H1 (cell line): ENCODE results near the gene EGFL6. TPM values are rescaled to one million over a fixed set of nuclear protein-coding genes. Genes with fewer than 3 reads are reported as not detected.

Experiments
- CEBPB ChIP-seq: IDR thresholded peaks from 2 replicates; pipeline ENCODE4 v1.6.1; 2012; ENCODE audit warnings: low read depth, low read length
- HDAC2 ChIP-seq, 2 experiments: fragments of 300-600 bp in 1 of 2; sonication (generic) in 1 of 2; IDR thresholded peaks; 2 replicates each; pipeline ENCODE4 v1.6.1; 2011 to 2012; ENCODE audit warnings: low read depth in 2 of 2, low read length in 2 of 2, mild to moderate bottlenecking in 2 of 2, moderate library complexity in 2 of 2, borderline replicate concordance in 1 of 2, inconsistent platforms in 1 of 2
- SRF ChIP-seq: IDR thresholded peaks from 2 replicates; pipeline ENCODE4 v1.6.1; 2011; ENCODE audit warnings: mild to moderate bottlenecking, low read depth, low read length, moderate library complexity
- polyA plus RNA-seq, 7 experiments: library from polyadenylated mRNA; depleted of rRNA in 3 of 7; stranded (reverse) in 5 of 7; unstranded in 2 of 7; fragments of >200 nt in 5 of 7; fragments of 200-250 nt in 2 of 7; gene quantifications; 1 replicate in 5 of 7; 2 replicates in 1 of 7; 4 replicates in 1 of 7; pipeline versions ENCODE4 v1.2.1 to v1.2.3, GENCODE V29; 2011 to 2013; ENCODE audit warnings: missing spikeins in 2 of 7, mixed read lengths in 2 of 7
- total RNA-seq: library from RNA; stranded (reverse); fragmentation: NEBNext Ultra II Directional; extraction: Animal tissue kit (Norgen Biotek cat#: 25700); gene quantifications from 2 replicates; pipeline ENCODE4 v1.2.1, GENCODE V29; 2021

The EGFL6 gene
- total and polyA plus RNA-seq, 2 of the 8 experiments (the other 6 are each of a cell fraction or from before 2014, with no cell fraction given), result 0.93 to 1.1 TPM

DNA sequence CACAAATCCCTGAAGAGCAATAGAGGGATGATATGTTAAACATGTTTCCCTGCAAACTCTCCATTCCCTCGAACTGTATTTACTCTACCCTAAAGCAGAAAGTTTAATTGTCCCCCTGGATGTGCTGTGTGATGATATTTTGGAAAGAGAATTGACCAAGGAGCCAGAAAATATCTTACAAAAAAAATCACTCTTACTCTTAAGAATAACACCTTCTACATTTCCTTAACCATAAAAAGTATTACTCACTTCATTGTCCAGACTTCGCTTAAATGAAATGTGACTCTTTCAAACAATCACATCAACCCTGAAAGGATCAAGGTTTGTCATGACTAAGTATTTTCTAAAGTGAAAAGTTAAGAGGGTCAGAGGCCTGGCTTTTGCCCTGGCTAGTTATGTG lies 49.0 kb upstream of the EGFL6 start (continued):
- TF ChIP-seq HDAC2 (IDR thresholded peaks at IDR 0.05; ENCODE audit: borderline replicate concordance in 1 of 2, low read depth in 2 of 2, low read length in 2 of 2) (no peak), SRF (no peak), CEBPB (no peak)
